Aorta (tissue), 5 donors: ENCODE data around the gene TFPT. TPM values are rescaled to one million over a fixed set of nuclear protein-coding genes. Genes with fewer than 3 reads are reported as not detected.
A peak's percentile ranks its signal among the peaks of the same experiment; 100 is the strongest.

Source experiments
- ATAC-seq: fragments of 200-7000 bp; cut with Tn5 transposase; one replicate; pipeline ENCODE4 v1.9.1; 2022; ENCODE audit warnings: moderate library complexity; ENCODE audit not compliant: low FRiP score
- DNase-seq, 2 donors: peaks; one replicate each; pipeline ENCODE4 v3.0.0-alpha.2; 2020
- H3K27ac ChIP-seq, 2 donors: one replicate each; pipeline ENCODE4 v1.5.1; 2013; ENCODE audit warnings: low read length in 2 of 2, mild to moderate bottlenecking in 2 of 2, moderate library complexity in 2 of 2, control low read depth in 1 of 2, inconsistent platforms in 1 of 2, low read depth in 1 of 2
- H3K27me3 ChIP-seq, 2 donors: one replicate each; pipeline ENCODE4 v1.6.1; 2013; ENCODE audit warnings: control low read depth in 1 of 2, low read length in 1 of 2, mild to moderate bottlenecking in 1 of 2, moderate library complexity in 1 of 2; ENCODE audit not compliant: insufficient read depth in 2 of 2, control insufficient read depth in 1 of 2
- H3K36me3 ChIP-seq, 2 donors: one replicate each; pipeline ENCODE4 v1.6.1; 2013; ENCODE audit warnings: control low read depth in 1 of 2, low read length in 1 of 2, mild to moderate bottlenecking in 1 of 2; ENCODE audit not compliant: insufficient read depth in 2 of 2, control insufficient read depth in 1 of 2
- H3K4me1 ChIP-seq, 2 donors: one replicate each; pipeline ENCODE4 v1.6.1; 2013; ENCODE audit warnings: low read length in 2 of 2, control low read depth in 1 of 2, mild to moderate bottlenecking in 1 of 2, moderate library complexity in 1 of 2; ENCODE audit not compliant: insufficient read depth in 2 of 2, control insufficient read depth in 1 of 2
- H3K4me3 ChIP-seq, 2 donors: one replicate each; pipeline ENCODE4 v1.5.1; 2013; ENCODE audit warnings: low read length in 2 of 2, control low read depth in 1 of 2, mild to moderate bottlenecking in 1 of 2
- H3K9me3 ChIP-seq: one replicate; pipeline ENCODE4 v1.6.1; 2013; ENCODE audit warnings: mild to moderate bottlenecking, low read length; ENCODE audit not compliant: control insufficient read depth
- WGBS, 2 donors: extraction: QIAGEN DNeasy Blood & Tissue Kit; methylation state at CpG; one replicate each; pipeline ENCODE4 v1.1.7; 2013; 5-methylcytosine and 5-hydroxymethylcytosine counted together
- intact Hi-C, 2 donors: fragments of 100-400 bp; cut with DNase I; formaldehyde crosslinking; loops; one replicate each; pipeline versions ENCODE4 v1.14.2 to v1.15.0; 2022
- polyA plus RNA-seq, 2 donors: library from polyadenylated mRNA; stranded (reverse); fragments of 200-250 nt; gene quantifications; one replicate each; pipeline ENCODE4 v1.2.3, GENCODE V29; 2013
- total RNA-seq, 2 donors: library from RNA; stranded (reverse); fragmentation: NEBNext Ultra II Directional; extraction: Animal tissue kit (Norgen Biotek cat#: 25700); gene quantifications; one replicate each; pipeline ENCODE4 v1.2.1, GENCODE V29; 2021
- donor health status: healthy with polysubstance abuse.
- donor health status: Bipolar disorder and iron deficiency.
- donor health status: DM: no; HTN: no; CAD: no.
- donor health status: DM: no; HTN: no; CAD: no.
- donor health status: DM: yes; HTN: yes; CAD: no.

Gene TFPT
- total and polyA plus RNA-seq, 4 donors, result 8.3 to 29.4 (median 15.1) TPM

GRCh38 chr19:54114340-54115108, 933 bp downstream of the TFPT start:
- intact Hi-C loops, result loop anchor here (1.0 to 10.0 kb wide), 3 partner anchors 23 to 250 kb away; partner anchors contain the start of genes CNOT3 (in 1 of the 2), MYADM (in 1 of the 2) and TSEN34 (in 1 of the 2)
- no peaks in the 10 kb centered on the region for H3K9me3 ChIP-seq
- H3K36me3 ChIP-seq, result no peaks in the 10 kb centered on the region
- no peak overlapping the region for H3K27ac ChIP-seq
- H3K4me1 ChIP-seq, result no peaks in the 10 kb centered on the region
- H3K27me3 ChIP-seq, result no peaks in the 10 kb centered on the region
- peak overlapping the region; percentile 36 to 52 for H3K4me3 ChIP-seq
- ATAC-seq, result no peak
- 22 to 26% methylated on average over 28 of the region's 28 CpGs for WGBS, 2 donors
- DNase-seq, result peak; percentile 70 to 84

- 66 to 77% methylated on average over 6 of the region's 6 CpGs for WGBS, 2 donors
- no peak for ATAC-seq
- Histone ChIP-seq H3K27me3 (no peaks in the 10 kb centered on the region), H3K9me3 (no peaks in the 10 kb centered on the region), H3K36me3 (peaks cover 0 to 2% of the 10 kb centered on the region in 2 donors), H3K4me1 (no peaks in the 10 kb centered on the region), H3K4me3 (no peak overlapping the region), H3K27ac (no peak overlapping the region)
- intact Hi-C loops, result loop anchor here (10.0 kb wide), 2 partner anchors 245 to 265 kb away; partner anchors contain the start of gene MYADM (in 1 of the 2)
- DNase-seq, result peak in 1 of 2 donors; percentile 48
Measured at GRCh38 chr19:54109651-54110050, 5.8 kb downstream of the TFPT start.

DNA sequence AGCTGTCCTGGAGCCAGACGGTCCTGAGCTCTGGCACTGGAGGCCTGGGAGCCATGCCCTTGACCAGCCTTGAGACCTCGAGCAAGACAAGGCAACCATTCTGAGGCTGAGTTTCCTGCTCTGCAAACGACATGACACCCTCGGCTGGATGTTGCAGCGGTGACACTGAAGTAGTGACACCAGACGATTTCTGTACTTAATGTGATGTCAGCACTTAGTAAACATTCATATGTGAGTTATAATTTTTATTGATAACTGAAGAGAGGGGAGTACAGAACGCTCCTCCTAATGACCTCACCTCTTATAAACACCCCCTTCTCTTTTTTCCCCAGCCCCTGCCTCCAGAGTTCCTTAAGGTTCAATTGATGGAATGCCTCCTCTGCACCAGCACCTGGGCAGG, 7.0 kb downstream of the TFPT start:
- no peaks in the 10 kb centered on the region for H3K9me3 ChIP-seq
- ATAC-seq (no peak), DNase-seq (no peak)
- intact Hi-C loops, result loop anchor here in 1 of 2 donors (10.0 kb wide), 1 partner anchor 264 kb away; no protein-coding TSS in a partner anchor
- H3K4me3 ChIP-seq, result no peak overlapping the region
- H3K27me3 ChIP-seq, result no peaks in the 10 kb centered on the region
- H3K36me3 ChIP-seq, result peaks cover 0 to 2% of the 10 kb centered on the region in 2 donors
- no peak overlapping the region for H3K27ac ChIP-seq
- peaks cover 0 to under 1% of the 10 kb centered on the region in 2 donors for H3K4me1 ChIP-seq
- WGBS, 2 donors, result 74 to 81% methylated on average over 7 of the region's 7 CpGs

GRCh38 chr19:54107876-54108490, 7.5 kb downstream of the TFPT start:
- ATAC-seq (no peak), DNase-seq (peak; percentile 40 to 67)
- Histone ChIP-seq H3K4me1 (peaks cover 0 to 2% of the 10 kb centered on the region in 2 donors), H3K27ac (no peak overlapping the region), H3K9me3 (no peaks in the 10 kb centered on the region), H3K27me3 (no peaks in the 10 kb centered on the region), H3K36me3 (peaks cover 0 to 2% of the 10 kb centered on the region in 2 donors), H3K4me3 (no peak overlapping the region)
- intact Hi-C loops, result loop anchor here in 1 of 2 donors (10.0 kb wide), 1 partner anchor 263 kb away; no protein-coding TSS in a partner anchor
- 80 to 84% methylated on average over 20 to 21 of the region's 21 CpGs for WGBS, 2 donors

GRCh38 chr19:54106716-54107115, 8.7 kb downstream of the TFPT start:
- ATAC-seq, result no peak
- Histone ChIP-seq H3K4me3 (no peak overlapping the region), H3K4me1 (peaks cover 0 to 2% of the 10 kb centered on the region in 2 donors), H3K36me3 (peaks cover 0 to 2% of the 10 kb centered on the region in 2 donors), H3K9me3 (no peaks in the 10 kb centered on the region), H3K27ac (no peak overlapping the region), H3K27me3 (no peaks in the 10 kb centered on the region)
- 74 to 76% methylated on average over 15 of the region's 15 CpGs for WGBS, 2 donors
- peak in 1 of 2 donors; percentile 39 for DNase-seq
- intact Hi-C loops, result loop anchor here in 1 of 2 donors (10.0 kb wide), 1 partner anchor 262 kb away; no protein-coding TSS in a partner anchor

GRCh38 chr19:54105796-54106195, 9.7 kb downstream of the TFPT start:
- ATAC-seq (no peak), DNase-seq (peak in 1 of 2 donors; percentile 10)
- WGBS, 2 donors, result 94 to 95% methylated on average over 10 of the region's 10 CpGs
- Histone ChIP-seq H3K9me3 (no peaks in the 10 kb centered on the region), H3K27ac (no peak overlapping the region), H3K27me3 (no peaks in the 10 kb centered on the region), H3K4me3 (no peak overlapping the region), H3K36me3 (peaks cover 0 to 2% of the 10 kb centered on the region in 2 donors), H3K4me1 (peaks cover 0 to 2% of the 10 kb centered on the region in 2 donors)
- intact Hi-C loops, result loop anchor here in 1 of 2 donors (10.0 kb wide), 1 partner anchor 261 kb away; no protein-coding TSS in a partner anchor

- Histone ChIP-seq H3K9me3 (no peaks in the 10 kb centered on the region), H3K27ac (no peak overlapping the region), H3K4me1 (peaks cover 0 to 2% of the 10 kb centered on the region in 2 donors), H3K27me3 (no peaks in the 10 kb centered on the region), H3K36me3 (peaks cover 0 to 2% of the 10 kb centered on the region in 2 donors), H3K4me3 (no peak overlapping the region)
- intact Hi-C loops, result loop anchor here in 1 of 2 donors (10.0 kb wide), 1 partner anchor 260 kb away; no protein-coding TSS in a partner anchor
- WGBS, 2 donors, result 87 to 90% methylated on average over 11 of the region's 11 CpGs
- ATAC-seq (no peak), DNase-seq (peak; percentile 42 to 56)
Measured at GRCh38 chr19:54104998-54105715, 10.3 kb downstream of the TFPT start.
